Stomach (tissue), 4 donors: ENCODE data around the gene TMEM248.

Source experiments
- POLR2A ChIP-seq, 4 donors: fragments of 450-650 bp; IDR thresholded peaks; one replicate each; pipeline ENCODE4 v1.6.1; 2016; ENCODE audit warnings: antibody characterized with exemption in 4 of 4, control low read depth in 2 of 4, mild to moderate bottlenecking in 1 of 4, moderate library complexity in 1 of 4
- POLR2AphosphoS5 ChIP-seq, 3 donors: sonication (generic); formaldehyde crosslinking; IDR thresholded peaks; one replicate each; pipeline ENCODE4 v1.6.1; 2016; ENCODE audit warnings: antibody characterized with exemption in 3 of 3
- TF ChIP-seq, protein P1 (sequence below), 7 experiments: fragments of 450-650 bp in 4 of 7; fragments of 200-600 bp in 3 of 7; sonication (generic) in 3 of 7; IDR thresholded peaks; one replicate each; pipeline ENCODE4 v1.5.1; 2016 to 2019; ENCODE audit warnings: antibody characterized with exemption in 7 of 7, control low read depth in 2 of 7, mild to moderate bottlenecking in 1 of 7

DNA sequence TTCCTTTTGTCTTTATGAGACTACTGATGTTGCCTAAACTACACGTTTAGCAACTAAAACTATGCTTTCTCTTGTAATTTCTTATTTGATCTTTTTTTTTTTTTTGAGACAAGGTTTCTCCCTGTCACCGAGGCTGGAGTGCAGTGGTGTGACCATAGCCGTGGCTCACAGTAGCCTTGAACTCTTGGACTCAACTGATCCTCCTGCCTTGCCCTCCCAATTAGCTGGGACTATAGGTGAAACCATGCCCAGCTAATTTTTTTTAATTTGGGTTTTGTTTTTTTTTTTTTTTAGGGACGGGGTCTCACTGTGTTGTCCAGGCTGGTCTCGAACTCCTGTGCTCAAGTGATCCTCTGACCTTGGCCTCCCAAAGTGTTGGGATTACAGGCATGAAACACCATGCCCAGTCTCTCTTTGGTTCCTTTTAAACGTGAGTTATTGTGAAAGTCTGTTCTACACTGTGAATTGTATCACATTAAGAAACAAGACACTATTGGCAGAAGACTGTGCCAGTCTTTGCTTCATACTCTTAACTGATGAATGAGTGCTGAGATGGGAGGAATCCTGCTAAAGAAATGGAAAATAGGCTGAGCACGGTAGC, 6.4 kb downstream of the TMEM248 start:
- no peak for TF ChIP-seq POLR2A (IDR thresholded peaks at IDR 0.05)
- no peak for TF ChIP-seq POLR2AphosphoS5 (IDR thresholded peaks at IDR 0.05)
- TF ChIP-seq, protein P1, sequence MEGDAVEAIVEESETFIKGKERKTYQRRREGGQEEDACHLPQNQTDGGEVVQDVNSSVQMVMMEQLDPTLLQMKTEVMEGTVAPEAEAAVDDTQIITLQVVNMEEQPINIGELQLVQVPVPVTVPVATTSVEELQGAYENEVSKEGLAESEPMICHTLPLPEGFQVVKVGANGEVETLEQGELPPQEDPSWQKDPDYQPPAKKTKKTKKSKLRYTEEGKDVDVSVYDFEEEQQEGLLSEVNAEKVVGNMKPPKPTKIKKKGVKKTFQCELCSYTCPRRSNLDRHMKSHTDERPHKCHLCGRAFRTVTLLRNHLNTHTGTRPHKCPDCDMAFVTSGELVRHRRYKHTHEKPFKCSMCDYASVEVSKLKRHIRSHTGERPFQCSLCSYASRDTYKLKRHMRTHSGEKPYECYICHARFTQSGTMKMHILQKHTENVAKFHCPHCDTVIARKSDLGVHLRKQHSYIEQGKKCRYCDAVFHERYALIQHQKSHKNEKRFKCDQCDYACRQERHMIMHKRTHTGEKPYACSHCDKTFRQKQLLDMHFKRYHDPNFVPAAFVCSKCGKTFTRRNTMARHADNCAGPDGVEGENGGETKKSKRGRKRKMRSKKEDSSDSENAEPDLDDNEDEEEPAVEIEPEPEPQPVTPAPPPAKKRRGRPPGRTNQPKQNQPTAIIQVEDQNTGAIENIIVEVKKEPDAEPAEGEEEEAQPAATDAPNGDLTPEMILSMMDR (IDR thresholded peaks at IDR 0.05) = no peak
